H1 (cell line): ENCODE data around the gene HS6ST3.

Experiments used
- CBX8 ChIP-seq: fragments of 300-800, 300-1000 bp; sonication (generic); IDR thresholded peaks from 2 replicates; pipeline ENCODE4 v1.7.1; 2016; ENCODE audit warnings: low read depth, low read length, borderline replicate concordance
- EP300 ChIP-seq, 2 experiments: IDR thresholded peaks; 1 replicate in 1 of 2; 2 replicates in 1 of 2; pipeline ENCODE4 v1.6.1; 2011 to 2012; ENCODE audit warnings: low read depth in 2 of 2, low read length in 2 of 2, mild to moderate bottlenecking in 2 of 2, borderline replicate concordance in 1 of 2, inconsistent platforms in 1 of 2, moderate library complexity in 1 of 2
- EZH2 ChIP-seq: fragments of 200-600 bp; sonication (generic); IDR thresholded peaks from 2 replicates; pipeline ENCODE4 v1.7.1; 2012; ENCODE audit warnings: low read depth, mild to moderate bottlenecking, moderate library complexity, low read length, inconsistent platforms; ENCODE audit not compliant: severe bottlenecking
- MAFK ChIP-seq: IDR thresholded peaks from 2 replicates; pipeline ENCODE4 v1.6.1; 2012; ENCODE audit warnings: low read depth, mild to moderate bottlenecking, improper control_type of control experiment, low read length
- RAD21 ChIP-seq, 2 experiments: IDR thresholded peaks in 1 of 2; conservative IDR thresholded peaks in 1 of 2; 2 replicates each; pipeline ENCODE4 v1.6.1; 2011; ENCODE audit warnings: low read depth in 2 of 2, low read length in 2 of 2, improper control_type of control experiment in 1 of 2, inconsistent platforms in 1 of 2, mild to moderate bottlenecking in 1 of 2, moderate library complexity in 1 of 2
- SIX5 ChIP-seq: IDR thresholded peaks from 2 replicates; pipeline ENCODE4 v1.6.1; 2011; ENCODE audit warnings: mild to moderate bottlenecking, low read depth, low read length
- TAF1 ChIP-seq: IDR thresholded peaks from 2 replicates; pipeline ENCODE4 v1.6.1; 2011; ENCODE audit warnings: mild to moderate bottlenecking, low read depth, low read length
- TF ChIP-seq, protein P1 (sequence below), 3 experiments: IDR thresholded peaks; 1 replicate in 2 of 3; 2 replicates in 1 of 3; pipeline versions ENCODE4 v1.5.1 to v1.6.1; 2011; ENCODE audit warnings: low read length in 3 of 3, mild to moderate bottlenecking in 3 of 3, inconsistent platforms in 2 of 3, low read depth in 1 of 3, moderate library complexity in 1 of 3; ENCODE audit not compliant: insufficient read depth in 1 of 3; ENCODE audit errors: control extremely low read depth in 1 of 3
- TF ChIP-seq, protein P2 (sequence below): IDR thresholded peaks from 2 replicates; pipeline ENCODE4 v1.6.1; 2012; ENCODE audit warnings: inconsistent platforms
- TF ChIP-seq, protein P3 (sequence below): IDR thresholded peaks from 2 replicates; pipeline ENCODE4 v1.6.1; 2011; ENCODE audit warnings: low read depth, mild to moderate bottlenecking, low read length; ENCODE audit not compliant: insufficient read depth

DNA sequence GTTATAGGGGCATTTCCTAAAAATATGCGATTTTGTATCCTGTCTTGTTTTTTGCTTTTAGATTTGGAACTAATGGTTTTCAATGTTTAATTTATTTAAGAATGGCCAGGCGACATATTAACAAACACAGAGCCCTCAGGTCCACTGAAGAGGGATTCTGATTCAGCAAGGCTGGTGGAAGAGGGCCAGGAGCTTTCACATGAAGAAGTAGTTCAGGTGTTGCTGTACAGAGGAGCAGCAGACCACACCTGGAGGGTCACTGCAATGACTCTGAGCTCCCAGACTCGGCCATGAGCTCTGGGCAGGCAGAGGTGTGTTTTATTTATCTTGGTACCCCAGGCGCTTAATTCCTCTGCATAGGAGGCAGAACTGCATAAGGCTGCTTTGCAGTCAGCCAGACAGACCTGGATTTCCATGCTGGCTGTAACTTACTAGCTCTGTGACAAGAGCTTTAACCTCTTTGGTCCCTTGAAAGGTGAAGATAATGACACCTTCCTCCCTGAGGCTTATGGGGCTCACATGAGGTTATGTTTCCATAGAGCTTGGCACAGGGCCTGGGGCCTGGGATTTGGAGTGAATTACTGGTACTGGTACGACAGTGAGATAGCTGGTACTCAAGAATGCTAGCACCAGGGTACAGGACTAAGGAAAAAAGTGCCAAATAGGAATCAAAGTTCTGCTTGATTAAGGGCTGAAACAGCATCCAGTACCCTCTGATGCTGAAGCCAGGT lies 719.6 kb downstream of the HS6ST3 start:
- TF ChIP-seq, protein P1, sequence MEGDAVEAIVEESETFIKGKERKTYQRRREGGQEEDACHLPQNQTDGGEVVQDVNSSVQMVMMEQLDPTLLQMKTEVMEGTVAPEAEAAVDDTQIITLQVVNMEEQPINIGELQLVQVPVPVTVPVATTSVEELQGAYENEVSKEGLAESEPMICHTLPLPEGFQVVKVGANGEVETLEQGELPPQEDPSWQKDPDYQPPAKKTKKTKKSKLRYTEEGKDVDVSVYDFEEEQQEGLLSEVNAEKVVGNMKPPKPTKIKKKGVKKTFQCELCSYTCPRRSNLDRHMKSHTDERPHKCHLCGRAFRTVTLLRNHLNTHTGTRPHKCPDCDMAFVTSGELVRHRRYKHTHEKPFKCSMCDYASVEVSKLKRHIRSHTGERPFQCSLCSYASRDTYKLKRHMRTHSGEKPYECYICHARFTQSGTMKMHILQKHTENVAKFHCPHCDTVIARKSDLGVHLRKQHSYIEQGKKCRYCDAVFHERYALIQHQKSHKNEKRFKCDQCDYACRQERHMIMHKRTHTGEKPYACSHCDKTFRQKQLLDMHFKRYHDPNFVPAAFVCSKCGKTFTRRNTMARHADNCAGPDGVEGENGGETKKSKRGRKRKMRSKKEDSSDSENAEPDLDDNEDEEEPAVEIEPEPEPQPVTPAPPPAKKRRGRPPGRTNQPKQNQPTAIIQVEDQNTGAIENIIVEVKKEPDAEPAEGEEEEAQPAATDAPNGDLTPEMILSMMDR (IDR thresholded peaks at IDR 0.05; ENCODE audit: control extremely low read depth in 1 of 3, insufficient read depth in 1 of 3, low read depth in 1 of 3, low read length in 3 of 3): no peak
- TF ChIP-seq RAD21 (IDR thresholded peaks at IDR 0.05 in 1 of 2, conservative IDR thresholded peaks at IDR 0.05 in 1 of 2; ENCODE audit: low read depth in 2 of 2, low read length in 2 of 2): no peak
- TF ChIP-seq CBX8: no peak
- TF ChIP-seq EZH2: no peak
- TF ChIP-seq, protein P2, sequence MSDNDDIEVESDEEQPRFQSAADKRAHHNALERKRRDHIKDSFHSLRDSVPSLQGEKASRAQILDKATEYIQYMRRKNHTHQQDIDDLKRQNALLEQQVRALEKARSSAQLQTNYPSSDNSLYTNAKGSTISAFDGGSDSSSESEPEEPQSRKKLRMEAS: no peak
- no peak for TF ChIP-seq TAF1
- TF ChIP-seq EP300 (IDR thresholded peaks at IDR 0.05; ENCODE audit: borderline replicate concordance in 1 of 2, low read depth in 2 of 2, low read length in 2 of 2): no peak
- TF ChIP-seq MAFK: no peak
- no peak for TF ChIP-seq SIX5
- TF ChIP-seq, protein P3, sequence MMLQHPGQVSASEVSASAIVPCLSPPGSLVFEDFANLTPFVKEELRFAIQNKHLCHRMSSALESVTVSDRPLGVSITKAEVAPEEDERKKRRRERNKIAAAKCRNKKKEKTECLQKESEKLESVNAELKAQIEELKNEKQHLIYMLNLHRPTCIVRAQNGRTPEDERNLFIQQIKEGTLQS: no peak
